ENCODE results near the gene POMGNT1. TPM values are rescaled to one million over a fixed set of nuclear protein-coding genes. Genes with fewer than 3 reads are reported as not detected.

The POMGNT1 gene
- total and polyA plus RNA-seq, 2 of the 13 experiments (the other 11 are each of a cell fraction or from before 2014, with no cell fraction given), result 33.9 to 46.8 TPM

GRCh38 chr1:46197964-46198811 is at the start of gene POMGNT1 (continued):
- TF ChIP-seq ZNF3 (CRISPR knock-in tag; IDR thresholded peaks at IDR 0.05) (no peak), FOXA1 (IDR thresholded peaks at IDR 0.05) (no peak), FOXA1 (CRISPR knock-in tag; IDR thresholded peaks at IDR 0.05) (peak; percentile 12; the same call in 1 of the 2 replicates), GABPB1 (CRISPR knock-in tag; IDR thresholded peaks at IDR 0.05) (peak; percentile 80; the same call in 1 of the 2 replicates), ZNF670 (CRISPR knock-in tag; IDR thresholded peaks at IDR 0.05; ENCODE audit: borderline replicate concordance) (no peak), ZNF160 (CRISPR knock-in tag; IDR thresholded peaks at IDR 0.05) (0 out of 2 replicates have a peak, but pooled peaks have one; percentile 46), FOXK2 (IDR thresholded peaks at IDR 0.05) (no peak), U2AF2 (IDR thresholded peaks at IDR 0.05; ENCODE audit: low read depth, low read length) (no peak), CC2D1A (CRISPR knock-in tag; IDR thresholded peaks at IDR 0.05) (no peak), STAT5B (CRISPR knock-in tag; IDR thresholded peaks at IDR 0.05) (no peak), CBX1 (IDR thresholded peaks at IDR 0.05; ENCODE audit: low read depth) (no peak), MXD3 (CRISPR knock-in tag; IDR thresholded peaks at IDR 0.05) (no peak), NAIF1 (CRISPR knock-in tag; IDR thresholded peaks at IDR 0.05; ENCODE audit: borderline replicate concordance) (no peak), TBX2 (CRISPR knock-in tag; IDR thresholded peaks at IDR 0.05; ENCODE audit: borderline replicate concordance) (0 out of 2 replicates have a peak, but pooled peaks have one; percentile 24), EEA1 (CRISPR knock-in tag; IDR thresholded peaks at IDR 0.05; ENCODE audit: borderline replicate concordance) (0 out of 2 replicates have a peak, but pooled peaks have one; percentile 24), ZBTB26 (CRISPR knock-in tag; IDR thresholded peaks at IDR 0.05; ENCODE audit: borderline replicate concordance) (no peak; the same call in 1 of the 2 replicates), ZMYM3 (CRISPR knock-in tag; IDR thresholded peaks at IDR 0.05) (peak; percentile 97)
- TF ChIP-seq, protein P1, sequence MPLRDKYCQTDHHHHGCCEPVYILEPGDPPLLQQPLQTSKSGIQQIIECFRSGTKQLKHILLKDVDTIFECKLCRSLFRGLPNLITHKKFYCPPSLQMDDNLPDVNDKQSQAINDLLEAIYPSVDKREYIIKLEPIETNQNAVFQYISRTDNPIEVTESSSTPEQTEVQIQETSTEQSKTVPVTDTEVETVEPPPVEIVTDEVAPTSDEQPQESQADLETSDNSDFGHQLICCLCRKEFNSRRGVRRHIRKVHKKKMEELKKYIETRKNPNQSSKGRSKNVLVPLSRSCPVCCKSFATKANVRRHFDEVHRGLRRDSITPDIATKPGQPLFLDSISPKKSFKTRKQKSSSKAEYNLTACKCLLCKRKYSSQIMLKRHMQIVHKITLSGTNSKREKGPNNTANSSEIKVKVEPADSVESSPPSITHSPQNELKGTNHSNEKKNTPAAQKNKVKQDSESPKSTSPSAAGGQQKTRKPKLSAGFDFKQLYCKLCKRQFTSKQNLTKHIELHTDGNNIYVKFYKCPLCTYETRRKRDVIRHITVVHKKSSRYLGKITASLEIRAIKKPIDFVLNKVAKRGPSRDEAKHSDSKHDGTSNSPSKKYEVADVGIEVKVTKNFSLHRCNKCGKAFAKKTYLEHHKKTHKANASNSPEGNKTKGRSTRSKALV (CRISPR knock-in tag; IDR thresholded peaks at IDR 0.05), result no peak
- TF ChIP-seq, protein P2, sequence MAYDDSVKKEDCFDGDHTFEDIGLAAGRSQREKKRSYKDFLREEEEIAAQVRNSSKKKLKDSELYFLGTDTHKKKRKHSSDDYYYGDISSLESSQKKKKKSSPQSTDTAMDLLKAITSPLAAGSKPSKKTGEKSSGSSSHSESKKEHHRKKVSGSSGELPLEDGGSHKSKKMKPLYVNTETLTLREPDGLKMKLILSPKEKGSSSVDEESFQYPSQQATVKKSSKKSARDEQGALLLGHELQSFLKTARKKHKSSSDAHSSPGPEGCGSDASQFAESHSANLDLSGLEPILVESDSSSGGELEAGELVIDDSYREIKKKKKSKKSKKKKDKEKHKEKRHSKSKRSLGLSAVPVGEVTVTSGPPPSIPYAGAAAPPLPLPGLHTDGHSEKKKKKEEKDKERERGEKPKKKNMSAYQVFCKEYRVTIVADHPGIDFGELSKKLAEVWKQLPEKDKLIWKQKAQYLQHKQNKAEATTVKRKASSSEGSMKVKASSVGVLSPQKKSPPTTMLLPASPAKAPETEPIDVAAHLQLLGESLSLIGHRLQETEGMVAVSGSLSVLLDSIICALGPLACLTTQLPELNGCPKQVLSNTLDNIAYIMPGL (CRISPR knock-in tag; IDR thresholded peaks at IDR 0.05; ENCODE audit: borderline replicate concordance in 1 of 2, low read depth in 1 of 2), result peak in 1 of 2 experiments; percentile 55; a peak in 1 of 4 replicates
- TF ChIP-seq, protein P3, sequence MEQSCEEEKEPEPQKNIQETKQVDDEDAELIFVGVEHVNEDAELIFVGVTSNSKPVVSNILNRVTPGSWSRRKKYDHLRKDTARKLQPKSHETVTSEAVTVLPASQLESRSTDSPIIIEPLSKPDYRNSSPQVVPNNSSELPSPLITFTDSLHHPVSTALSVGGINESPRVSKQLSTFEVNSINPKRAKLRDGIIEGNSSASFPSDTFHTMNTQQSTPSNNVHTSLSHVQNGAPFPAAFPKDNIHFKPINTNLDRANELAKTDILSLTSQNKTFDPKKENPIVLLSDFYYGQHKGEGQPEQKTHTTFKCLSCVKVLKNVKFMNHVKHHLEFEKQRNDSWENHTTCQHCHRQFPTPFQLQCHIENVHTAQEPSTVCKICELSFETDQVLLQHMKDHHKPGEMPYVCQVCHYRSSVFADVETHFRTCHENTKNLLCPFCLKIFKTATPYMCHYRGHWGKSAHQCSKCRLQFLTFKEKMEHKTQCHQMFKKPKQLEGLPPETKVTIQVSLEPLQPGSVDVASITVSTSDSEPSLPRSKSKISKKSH (CRISPR knock-in tag; IDR thresholded peaks at IDR 0.05; ENCODE audit: borderline replicate concordance), result 0 out of 2 replicates have a peak, but pooled peaks have one; percentile 12
- TF ChIP-seq, protein P4, sequence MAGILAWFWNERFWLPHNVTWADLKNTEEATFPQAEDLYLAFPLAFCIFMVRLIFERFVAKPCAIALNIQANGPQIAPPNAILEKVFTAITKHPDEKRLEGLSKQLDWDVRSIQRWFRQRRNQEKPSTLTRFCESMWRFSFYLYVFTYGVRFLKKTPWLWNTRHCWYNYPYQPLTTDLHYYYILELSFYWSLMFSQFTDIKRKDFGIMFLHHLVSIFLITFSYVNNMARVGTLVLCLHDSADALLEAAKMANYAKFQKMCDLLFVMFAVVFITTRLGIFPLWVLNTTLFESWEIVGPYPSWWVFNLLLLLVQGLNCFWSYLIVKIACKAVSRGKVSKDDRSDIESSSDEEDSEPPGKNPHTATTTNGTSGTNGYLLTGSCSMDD (CRISPR knock-in tag; IDR thresholded peaks at IDR 0.05), result no peak

Measured in HepG2 (cell line).